HFFc6 (cell line): ENCODE measurements around the gene UGT2B17. TPM values are rescaled to one million over a fixed set of nuclear protein-coding genes. Genes with fewer than 3 reads are reported as not detected.
"Not testable (repeated sequence)": the region's sequence is repeated elsewhere in the genome, so short reads cannot be mapped to it uniquely, and the experiment has no call there.

Source experiments
- DNase-seq: peaks from one replicate; pipeline ENCODE4 v3.0.0-alpha.2; 2018
- H3K27ac Mint-ChIP-seq: 2 replicates; pipeline ENCODE4 v1.8.0; 2020; ENCODE audit warnings: mild to moderate bottlenecking, mixed read lengths
- H3K27me3 Mint-ChIP-seq: 2 replicates; pipeline ENCODE4 v1.8.0; 2021; ENCODE audit warnings: mild to moderate bottlenecking, moderate library complexity, mixed read lengths; ENCODE audit not compliant: insufficient read depth
- H3K36me3 Mint-ChIP-seq: 2 replicates; pipeline ENCODE4 v1.8.0; 2021; ENCODE audit warnings: low read depth, mixed read lengths
- H3K4me1 Mint-ChIP-seq: 2 replicates; pipeline ENCODE4 v1.8.0; 2020; ENCODE audit warnings: low read depth, mixed read lengths
- H3K4me3 Mint-ChIP-seq: 2 replicates; pipeline ENCODE4 v1.8.0; 2020; ENCODE audit warnings: mild to moderate bottlenecking, moderate library complexity, mixed read lengths
- H3K9me3 Mint-ChIP-seq: 2 replicates; pipeline ENCODE4 v1.8.0; 2020; ENCODE audit warnings: mild to moderate bottlenecking, mixed read lengths
- CTCF ChIP-seq: fragments of 200-600 bp; sonication (generic); IDR thresholded peaks from 2 replicates; pipeline ENCODE4 v1.5.0; 2021; ENCODE audit warnings: antibody characterized with exemption, mild to moderate bottlenecking
- total RNA-seq, 6 experiments: library from RNA; stranded (reverse); fragmentation: NEBNext Ultra II Directional; extraction: Animal tissue kit (Norgen Biotek cat#: 25700); gene quantifications; 2 replicates in 1 of 6; 3 replicates in 5 of 6; pipeline ENCODE4 v1.2.3, GENCODE V29; 2021

The UGT2B17 gene
- total RNA-seq, 6 experiments from 2014 or later = not detected

- Mint-ChIP-seq H3K27ac (no peak overlapping the region), H3K27me3 (no peaks in the 10 kb centered on the region), H3K4me1 (no peaks in the 10 kb centered on the region), H3K36me3 (no peaks in the 10 kb centered on the region; the same call in 1 of the 2 replicates), H3K4me3 (no peak overlapping the region), H3K9me3 (peaks cover 28% of the 10 kb centered on the region)
- no peak for DNase-seq
- TF ChIP-seq CTCF = no peak
Measured at GRCh38 chr4:68575081-68575480, 1.0 kb downstream of the UGT2B17 start.

GRCh38 chr4:68572653-68573170 lies 3.4 kb downstream of the UGT2B17 start:
- no peak overlapping the region for H3K27ac Mint-ChIP-seq
- H3K27me3 Mint-ChIP-seq = no peaks in the 10 kb centered on the region
- TF ChIP-seq CTCF = no peak
- H3K36me3 Mint-ChIP-seq = no peaks in the 10 kb centered on the region; the same call in 1 of the 2 replicates
- H3K4me3 Mint-ChIP-seq = no peak overlapping the region
- peaks cover 15% of the 10 kb centered on the region for H3K9me3 Mint-ChIP-seq
- no peak for DNase-seq
- H3K4me1 Mint-ChIP-seq = no peaks in the 10 kb centered on the region

- no peaks in the 10 kb centered on the region for H3K36me3 Mint-ChIP-seq
- no peak overlapping the region for H3K27ac Mint-ChIP-seq
- no peaks in the 10 kb centered on the region for H3K4me1 Mint-ChIP-seq
- no peaks in the 10 kb centered on the region for H3K27me3 Mint-ChIP-seq
- DNase-seq = no peak
- TF ChIP-seq CTCF = no peak
- no peak overlapping the region for H3K4me3 Mint-ChIP-seq
- H3K9me3 Mint-ChIP-seq = peaks cover 4% of the 10 kb centered on the region
Measured at GRCh38 chr4:68570122-68570507, 6.0 kb downstream of the UGT2B17 start.

GRCh38 chr4:68569466-68570121 lies 6.5 kb downstream of the UGT2B17 start:
- no peaks in the 10 kb centered on the region for H3K36me3 Mint-ChIP-seq
- no peak for DNase-seq
- no peaks in the 10 kb centered on the region for H3K4me1 Mint-ChIP-seq
- no peak overlapping the region for H3K4me3 Mint-ChIP-seq
- H3K27ac Mint-ChIP-seq = no peak overlapping the region
- peaks cover 5% of the 10 kb centered on the region for H3K9me3 Mint-ChIP-seq
- TF ChIP-seq CTCF = no peak
- H3K27me3 Mint-ChIP-seq = no peaks in the 10 kb centered on the region

- not testable (repeated sequence) for H3K36me3 Mint-ChIP-seq, H3K4me3 Mint-ChIP-seq, H3K27me3 Mint-ChIP-seq, DNase-seq, H3K27ac Mint-ChIP-seq, H3K9me3 Mint-ChIP-seq, H3K4me1 Mint-ChIP-seq
Measured at GRCh38 chr4:68569036-68569435, 7.1 kb downstream of the UGT2B17 start.

- H3K36me3 Mint-ChIP-seq, H3K4me1 Mint-ChIP-seq, H3K4me3 Mint-ChIP-seq, H3K27me3 Mint-ChIP-seq, H3K27ac Mint-ChIP-seq, H3K9me3 Mint-ChIP-seq, DNase-seq: not testable (repeated sequence)
Measured at GRCh38 chr4:68568535-68568934, 7.6 kb downstream of the UGT2B17 start.

GRCh38 chr4:68566364-68566763 lies 9.8 kb downstream of the UGT2B17 start:
- H3K4me1 Mint-ChIP-seq, H3K27me3 Mint-ChIP-seq, H3K27ac Mint-ChIP-seq, H3K36me3 Mint-ChIP-seq, DNase-seq, H3K9me3 Mint-ChIP-seq, H3K4me3 Mint-ChIP-seq: not testable (repeated sequence)

GRCh38 chr4:68565082-68565481 lies 11.0 kb downstream of the UGT2B17 start:
- not testable (repeated sequence) for H3K27me3 Mint-ChIP-seq, H3K4me3 Mint-ChIP-seq, DNase-seq, H3K36me3 Mint-ChIP-seq, H3K27ac Mint-ChIP-seq, H3K4me1 Mint-ChIP-seq, H3K9me3 Mint-ChIP-seq

GRCh38 chr4:68560364-68561070 lies 15.6 kb downstream of the UGT2B17 start:
- not testable (repeated sequence) for H3K27me3 Mint-ChIP-seq, DNase-seq, H3K36me3 Mint-ChIP-seq, H3K27ac Mint-ChIP-seq, H3K4me3 Mint-ChIP-seq, H3K4me1 Mint-ChIP-seq
- H3K9me3 Mint-ChIP-seq = peaks cover 12% of the 10 kb centered on the region

- H3K36me3 Mint-ChIP-seq, H3K4me3 Mint-ChIP-seq, H3K27me3 Mint-ChIP-seq, DNase-seq, H3K4me1 Mint-ChIP-seq, H3K27ac Mint-ChIP-seq: not testable (repeated sequence)
- peaks cover 13% of the 10 kb centered on the region for H3K9me3 Mint-ChIP-seq
Measured at GRCh38 chr4:68553830-68554229, 22.3 kb downstream of the UGT2B17 start.
